NCI-H2227 (cell line): Measurements from ENCODE around the gene DNASE1.
A peak's percentile ranks its signal among the peaks of the same experiment; 100 is the strongest.

Experiments
- DNase-seq: peaks from one replicate; lab custom pipeline; 2025; ENCODE audit not compliant: unreplicated experiment; lab: John Stamatoyannopoulos, UW

Gene DNASE1

DNA sequence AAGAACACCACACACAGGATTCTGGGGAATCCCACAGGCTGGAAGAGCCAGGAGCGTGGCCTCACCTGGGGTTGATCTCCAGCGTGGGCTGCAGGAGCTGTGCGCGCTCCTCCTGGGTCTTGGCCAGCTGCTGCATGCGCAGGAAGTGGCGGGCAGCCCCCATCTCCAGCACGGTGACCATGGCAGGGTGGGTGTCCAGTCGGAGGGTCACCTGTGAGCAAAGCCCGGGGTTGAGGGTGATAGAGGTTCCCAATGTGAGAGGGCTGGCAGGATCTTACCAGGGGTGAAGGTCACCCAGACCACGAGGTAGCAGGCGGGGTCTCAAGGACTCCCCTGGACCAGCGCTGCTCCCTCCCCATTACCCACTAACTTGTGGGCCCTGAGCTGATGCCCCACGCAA lies 7.4 kb downstream of the DNASE1 start:
- DNase-seq = no peak

DNA sequence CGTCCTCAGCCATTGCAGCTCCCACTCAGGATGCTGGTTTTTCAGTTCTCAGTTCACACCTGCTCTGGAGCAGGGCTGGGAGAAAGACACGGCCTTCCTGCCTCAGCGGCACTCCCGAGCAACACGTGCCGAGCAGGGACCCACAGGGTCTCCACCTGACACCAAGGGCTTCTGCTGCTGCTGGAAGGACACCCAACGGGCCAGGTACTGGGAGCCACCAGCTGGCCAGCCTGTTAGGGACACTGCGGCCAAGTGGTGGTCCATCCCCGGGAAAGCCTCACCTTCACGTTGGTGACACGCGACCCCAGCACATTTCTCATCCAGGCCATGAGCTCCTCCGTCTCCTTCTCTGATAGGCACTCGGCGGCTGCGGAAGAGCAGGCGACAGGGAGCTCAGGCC lies 8.1 kb downstream of the DNASE1 start:
- DNase-seq = no peak

DNA sequence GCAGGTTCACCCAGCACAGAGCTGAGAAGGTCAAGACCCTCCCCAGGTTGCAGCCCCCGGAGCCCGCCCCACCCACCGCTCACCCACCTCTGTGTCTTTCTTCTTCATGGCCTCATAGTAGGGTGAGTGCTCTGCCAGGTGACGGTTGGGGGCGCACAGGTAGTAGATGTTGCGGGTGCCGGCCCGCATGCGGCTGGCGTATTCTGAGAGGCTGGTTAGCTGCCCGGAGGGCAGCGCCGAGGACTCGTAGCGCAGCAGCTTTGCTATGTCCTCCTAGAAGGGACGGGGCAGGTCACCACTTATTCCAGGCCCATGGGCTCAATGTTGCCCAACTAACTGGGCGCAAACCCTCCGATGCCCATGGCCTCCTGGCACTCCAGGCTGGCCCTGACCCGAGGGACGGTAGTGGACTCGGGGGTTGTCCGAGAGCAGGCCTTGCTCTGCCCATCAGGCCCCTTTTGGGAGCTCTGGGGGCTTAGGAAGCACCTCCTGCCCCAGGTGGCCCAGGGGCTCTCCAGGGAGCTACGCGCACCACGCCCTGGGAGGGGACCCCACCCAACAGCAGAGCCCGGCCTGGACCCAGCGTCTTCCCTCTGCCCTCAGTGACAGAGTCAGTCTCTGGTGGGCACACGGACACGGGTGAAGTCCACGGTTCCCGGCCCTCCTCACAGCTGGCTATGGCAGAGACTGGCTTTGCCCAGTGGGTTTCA lies 9.9 kb downstream of the DNASE1 start:
- DNase-seq = no peak

GRCh38 chr16:3665508-3665907 lies 11.0 kb downstream of the DNASE1 start:
- DNase-seq = no peak

DNA sequence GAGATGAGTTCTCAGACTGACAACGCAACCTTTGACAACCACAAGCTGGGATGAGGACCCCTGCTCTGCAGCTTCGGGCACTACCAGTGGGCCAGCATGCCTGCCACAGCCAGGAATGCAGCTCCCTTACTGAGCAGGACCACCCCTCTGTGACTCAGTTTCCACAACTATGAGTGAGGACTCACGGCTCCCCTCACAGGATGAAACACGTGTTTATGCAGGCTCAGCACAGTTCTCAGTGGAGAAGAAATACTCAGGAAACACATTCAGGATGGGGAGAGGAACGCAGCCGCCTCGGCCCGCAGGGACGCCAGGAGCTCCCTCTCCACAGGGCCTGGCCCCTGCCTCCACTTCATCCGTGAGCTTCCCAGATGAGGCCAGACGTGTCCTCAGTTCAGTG lies 14.1 kb downstream of the DNASE1 start:
- no peak for DNase-seq

DNA sequence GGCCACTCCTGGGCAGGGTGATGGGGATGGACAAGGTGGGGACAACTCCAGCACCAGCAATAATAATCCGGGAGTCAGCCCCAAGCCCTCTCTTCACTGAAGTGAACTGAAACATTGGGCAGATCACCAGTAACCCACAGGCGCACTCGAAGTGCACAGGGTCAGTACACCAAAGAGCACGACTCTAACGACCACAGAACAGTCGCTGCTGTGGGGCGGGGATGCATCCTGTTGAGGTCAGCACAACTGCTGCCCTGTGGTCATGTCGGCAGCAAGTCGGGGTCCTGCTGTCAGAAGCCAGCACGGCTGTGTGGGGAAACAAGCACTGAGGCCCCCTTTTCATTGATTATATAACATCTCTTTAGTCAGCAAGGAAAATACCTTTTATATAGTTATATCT lies 14.6 kb downstream of the DNASE1 start:
- DNase-seq = no peak

DNA sequence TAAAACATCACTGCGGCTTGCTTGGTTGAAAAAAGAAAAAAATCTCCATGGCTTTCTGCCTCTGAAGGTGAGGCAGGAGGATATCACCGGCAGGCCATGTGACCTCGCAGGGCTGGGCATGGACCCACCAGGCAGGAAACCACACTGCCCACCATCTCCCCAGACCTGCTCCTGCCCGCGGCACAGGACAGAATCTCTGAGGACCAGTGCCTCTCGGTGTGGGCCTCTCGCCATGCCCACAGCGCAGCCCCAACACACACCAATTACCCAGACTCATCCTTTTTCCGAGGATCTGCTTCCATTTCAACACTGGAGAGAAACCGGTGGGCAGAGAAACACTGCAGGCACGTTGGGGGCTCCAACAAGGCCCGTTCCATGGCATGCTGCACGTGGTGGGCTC lies 16.2 kb downstream of the DNASE1 start:
- DNase-seq = no peak

GRCh38 chr16:3671424-3671823 lies 16.9 kb downstream of the DNASE1 start:
- DNase-seq = no peak

GRCh38 chr16:3672571-3673041 lies 18.1 kb downstream of the DNASE1 start:
- no peak for DNase-seq

DNA sequence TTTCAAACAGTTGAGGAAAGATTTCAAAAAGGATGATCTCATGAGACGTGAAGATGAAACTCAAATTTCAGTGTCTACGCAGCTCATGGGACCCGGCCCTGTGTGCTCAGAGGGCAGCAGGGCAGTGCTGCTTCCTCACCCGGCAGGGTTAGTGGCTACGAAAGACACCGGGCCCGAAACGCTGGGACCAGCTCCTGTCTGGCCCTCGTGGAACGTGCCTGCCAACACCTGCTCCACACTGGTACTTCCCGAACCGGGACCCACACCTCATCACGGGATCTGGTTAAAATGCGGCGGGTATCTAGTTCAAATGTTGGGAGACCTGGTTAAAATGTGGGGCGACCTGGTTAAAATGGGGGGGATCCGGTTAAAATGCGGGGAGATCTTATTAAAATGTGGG lies 18.7 kb downstream of the DNASE1 start:
- no peak for DNase-seq

DNA sequence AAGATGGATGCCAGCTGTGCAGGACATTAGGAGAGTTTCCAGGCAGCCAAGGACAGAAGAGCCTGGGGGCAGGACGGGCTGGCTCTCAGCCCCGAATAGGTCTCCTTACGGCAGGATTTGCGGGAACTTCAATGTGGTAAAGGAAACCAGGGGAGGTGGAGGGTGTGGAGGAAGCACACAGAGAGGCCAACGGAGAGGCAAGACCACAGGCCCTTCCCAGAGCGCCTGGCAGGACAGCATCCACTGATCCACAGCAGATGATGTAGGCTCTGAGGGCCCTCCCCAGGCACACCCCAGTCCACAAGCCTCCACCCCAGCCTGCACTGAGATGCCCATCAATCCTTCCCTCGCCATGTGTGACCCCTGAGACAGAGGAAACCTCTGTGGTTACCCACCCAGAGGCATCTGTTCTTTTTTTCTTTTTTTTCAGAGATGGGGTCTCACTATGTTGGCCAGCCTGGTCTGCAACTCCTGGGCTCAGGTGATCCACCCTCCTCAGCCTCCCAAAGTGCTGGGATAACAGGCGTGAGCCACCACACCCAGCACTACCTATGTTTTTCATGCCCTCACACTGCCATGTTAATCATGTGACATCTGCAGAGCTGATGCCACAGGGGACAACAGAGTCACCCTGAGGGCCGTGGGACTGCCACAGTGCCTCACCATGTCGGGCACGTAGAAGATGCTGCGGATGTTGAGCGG lies 19.3 kb downstream of the DNASE1 start:
- DNase-seq = no peak

GRCh38 chr16:3674513-3675295 lies 20.2 kb downstream of the DNASE1 start:
- no peak for DNase-seq

GRCh38 chr16:3675601-3676130 lies 21.2 kb downstream of the DNASE1 start:
- no peak for DNase-seq

GRCh38 chr16:3677994-3678393 lies 23.5 kb downstream of the DNASE1 start:
- no peak for DNase-seq

DNA sequence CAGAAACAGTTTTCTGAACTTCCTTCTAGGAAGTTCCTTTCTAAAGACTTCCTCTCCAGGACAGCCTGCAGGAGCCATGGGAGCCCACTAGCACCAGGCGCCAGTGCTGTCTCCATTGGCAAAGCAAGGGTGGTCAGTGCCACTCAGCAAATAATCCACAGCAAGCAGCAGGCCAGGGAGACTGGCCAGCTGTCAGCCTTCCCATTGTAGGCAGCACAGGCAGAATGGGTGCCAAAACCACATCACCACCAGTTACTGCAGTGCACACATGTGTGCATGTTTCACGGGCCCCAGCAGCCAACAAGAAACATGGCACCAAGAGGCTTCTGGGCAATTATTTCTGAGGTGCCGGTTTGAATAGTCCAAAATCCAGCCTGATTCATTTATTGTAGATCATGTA lies 26.7 kb downstream of the DNASE1 start:
- DNase-seq = no peak

DNA sequence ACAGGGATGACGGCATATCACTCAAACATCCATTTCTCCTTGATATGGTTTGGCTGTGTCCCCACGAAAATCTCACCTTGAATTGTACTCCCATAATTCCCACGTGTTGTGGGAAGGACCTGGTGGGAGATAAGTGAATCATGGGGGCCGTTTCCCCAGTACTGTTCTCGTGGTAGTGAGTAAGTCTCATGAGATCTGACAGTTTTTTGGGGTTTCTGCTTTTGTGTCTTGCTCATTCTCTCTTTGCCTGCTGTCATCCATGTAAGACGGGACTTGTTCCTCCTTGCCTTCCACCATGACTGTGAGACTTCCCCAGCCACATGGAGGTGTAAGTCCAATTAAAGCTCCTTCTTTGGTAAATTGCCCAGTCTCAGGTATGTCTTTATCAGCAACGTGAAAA lies 32.5 kb downstream of the DNASE1 start:
- DNase-seq = no peak

GRCh38 chr16:3687792-3688191 lies 33.3 kb downstream of the DNASE1 start:
- no peak for DNase-seq

- no peak for DNase-seq
Measured at GRCh38 chr16:3689731-3690130, 35.2 kb downstream of the DNASE1 start.

- DNase-seq = peak; percentile 87
Measured at GRCh38 chr16:3690470-3690928, 36.0 kb downstream of the DNASE1 start.

DNA sequence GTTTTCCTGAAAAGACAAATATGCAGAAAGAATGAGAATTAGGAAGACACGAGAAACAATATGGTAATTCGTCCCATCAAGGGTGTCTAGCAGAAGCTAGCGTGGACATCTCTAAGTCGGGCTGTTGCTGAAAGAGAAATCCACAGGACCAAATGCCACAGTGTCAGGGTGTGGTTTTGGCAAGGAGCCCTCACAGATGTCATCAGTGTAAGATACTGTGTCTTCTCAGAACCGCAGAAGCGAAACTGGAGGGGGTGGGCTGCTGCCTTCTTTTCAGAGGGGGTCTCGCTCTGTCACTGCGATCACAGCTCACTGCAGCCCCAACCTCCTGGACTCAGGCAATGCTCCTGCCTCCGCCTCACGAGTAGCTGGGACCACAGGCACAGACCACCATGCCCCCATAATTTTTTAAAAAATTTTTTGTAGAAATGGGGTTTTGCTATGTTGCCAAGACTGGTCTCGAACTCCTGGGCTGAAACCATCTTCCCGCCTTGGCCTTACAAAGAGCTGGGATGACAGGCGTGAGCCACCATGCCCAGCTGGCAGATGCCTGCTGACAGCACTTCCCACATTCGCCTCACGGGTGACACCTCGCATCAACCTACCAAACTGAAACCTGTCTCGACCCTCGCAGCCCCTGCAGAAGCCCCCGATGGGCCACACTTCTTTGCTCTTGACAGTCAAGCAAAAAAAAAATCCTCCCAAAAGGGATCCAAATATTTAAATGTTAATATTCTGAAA lies 36.7 kb downstream of the DNASE1 start:
- no peak for DNase-seq

GRCh38 chr16:3691761-3692160 lies 37.3 kb downstream of the DNASE1 start:
- no peak for DNase-seq
